Ureter (tissue), 1 donor: ENCODE results near the gene PHLDB2. TPM values are rescaled to one million over a fixed set of nuclear protein-coding genes. Genes with fewer than 3 reads are reported as not detected.
A peak's percentile ranks its signal among the peaks of the same experiment; 100 is the strongest.
"Not testable (repeated sequence)": the region's sequence is repeated elsewhere in the genome, so short reads cannot be mapped to it uniquely, and the experiment has no call there.

Experiments
- DNase-seq: peaks from one replicate; pipeline ENCODE4 v3.0.0-alpha.2; 2020; ENCODE audit warnings: low spot score
- total RNA-seq: library from RNA; stranded (reverse); gene quantifications from one replicate; pipeline ENCODE4 v1.2.4, GENCODE V29; 2023
- donor health status: DM: yes; HTN: yes; CAD: no.

PHLDB2 gene
- 95.1 TPM for total RNA-seq

- DNase-seq = peak; percentile 73
Observed at GRCh38 chr3:111859061-111859973, at the start of gene PHLDB2. Gene PHLDB2, plus strand, starts transcription at chr3:111859265. Its CDS starts 24,813 bp downstream, at chr3:111884078.

- no peak for DNase-seq
Observed at GRCh38 chr3:111810909-111811308, 48.2 kb upstream of the PHLDB2 start.

- no peak for DNase-seq
Observed at GRCh38 chr3:111811811-111812210, 47.3 kb upstream of the PHLDB2 start.

GRCh38 chr3:111812701-111813100 is 46.4 kb upstream of the PHLDB2 start:
- no peak for DNase-seq

GRCh38 chr3:111813441-111813840 is 45.6 kb upstream of the PHLDB2 start:
- DNase-seq = no peak

- DNase-seq = no peak
Observed at GRCh38 chr3:111813979-111814378, 45.1 kb upstream of the PHLDB2 start.

GRCh38 chr3:111816771-111817170 is 42.3 kb upstream of the PHLDB2 start:
- DNase-seq = not testable (repeated sequence)

- no peak for DNase-seq
Observed at GRCh38 chr3:111819927-111820326, 39.1 kb upstream of the PHLDB2 start.

GRCh38 chr3:111820651-111821050 is 38.4 kb upstream of the PHLDB2 start:
- DNase-seq = no peak

GRCh38 chr3:111821891-111822290 is 37.2 kb upstream of the PHLDB2 start:
- DNase-seq = no peak

GRCh38 chr3:111822804-111823203 is 36.3 kb upstream of the PHLDB2 start:
- no peak for DNase-seq

- DNase-seq = no peak
Observed at GRCh38 chr3:111823341-111823855, 35.7 kb upstream of the PHLDB2 start.

- DNase-seq = no peak
Observed at GRCh38 chr3:111824351-111824750, 34.7 kb upstream of the PHLDB2 start.

GRCh38 chr3:111827871-111828270 is 31.2 kb upstream of the PHLDB2 start:
- no peak for DNase-seq

- DNase-seq = no peak
Observed at GRCh38 chr3:111828530-111828929, 30.5 kb upstream of the PHLDB2 start.

- no peak for DNase-seq
Observed at GRCh38 chr3:111829023-111829422, 30.0 kb upstream of the PHLDB2 start.

- no peak for DNase-seq
Observed at GRCh38 chr3:111831840-111832239, 27.2 kb upstream of the PHLDB2 start.

GRCh38 chr3:111837112-111837511 is 22.0 kb upstream of the PHLDB2 start:
- DNase-seq = no peak

GRCh38 chr3:111838133-111838532 is 20.9 kb upstream of the PHLDB2 start:
- no peak for DNase-seq

- DNase-seq = no peak
Observed at GRCh38 chr3:111846039-111846438, 13.0 kb upstream of the PHLDB2 start.

GRCh38 chr3:111846717-111847116 is 12.3 kb upstream of the PHLDB2 start:
- DNase-seq = no peak

- no peak for DNase-seq
Observed at GRCh38 chr3:111848283-111848682, 10.8 kb upstream of the PHLDB2 start.

- no peak for DNase-seq
Observed at GRCh38 chr3:111848778-111849177, 10.3 kb upstream of the PHLDB2 start.
